ENCODE results near the gene CATSPERD.

The CATSPERD gene

DNA sequence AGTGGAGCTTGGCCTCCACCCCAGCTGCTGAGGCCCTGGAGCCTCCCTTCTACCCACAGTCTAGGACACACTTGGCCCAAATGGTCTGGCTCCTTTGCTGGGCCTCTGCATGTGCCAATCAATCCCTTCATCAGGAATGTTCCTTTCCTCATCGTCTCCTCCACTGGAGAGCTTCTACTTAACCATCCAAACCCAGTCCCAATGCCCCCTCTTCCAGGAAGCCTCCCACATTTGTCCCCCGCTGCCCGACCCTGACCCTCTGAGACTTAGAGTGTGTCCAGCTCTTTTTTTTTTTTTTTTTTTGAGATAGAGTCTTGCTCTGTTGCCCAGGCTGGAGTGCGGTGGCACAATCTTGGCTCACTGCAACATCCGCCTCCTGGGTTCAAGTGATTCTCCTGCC lies 68.0 kb downstream of the CATSPERD start:
- no peak for DNase-seq

GRCh38 chr19:5789351-5789761 lies 68.9 kb downstream of the CATSPERD start:
- no peak for DNase-seq

- DNase-seq, result no peak
Observed at GRCh38 chr19:5789886-5790558, 69.6 kb downstream of the CATSPERD start.

GRCh38 chr19:5790559-5791520 lies 70.4 kb downstream of the CATSPERD start, which contains the start of gene DUS3L:
TSS of gene DUS3L (minus strand) at chr19:5791163. CDS start at chr19:5791141, 22 bp downstream.
- peak; percentile 98 for DNase-seq

DNA sequence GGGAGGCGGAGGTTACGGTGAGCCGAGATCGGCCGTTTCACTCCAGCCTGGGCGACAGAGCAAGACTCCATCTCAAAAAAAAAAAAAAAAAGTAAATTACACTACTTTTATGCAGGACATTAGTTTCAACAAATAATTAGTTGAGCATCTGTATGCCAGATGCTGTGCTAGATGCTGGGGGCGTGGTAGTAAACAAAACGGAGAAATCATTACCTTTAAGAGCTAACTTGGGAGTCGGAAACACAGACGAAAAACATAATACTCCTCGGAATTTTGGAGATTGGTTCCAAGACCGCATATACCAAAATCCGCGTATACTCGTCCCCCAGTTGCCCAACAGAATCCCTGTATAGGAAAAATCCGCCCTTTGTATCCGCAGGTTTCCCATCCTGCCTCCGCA lies 71.8 kb downstream of the CATSPERD start:
- no peak for DNase-seq

DNA sequence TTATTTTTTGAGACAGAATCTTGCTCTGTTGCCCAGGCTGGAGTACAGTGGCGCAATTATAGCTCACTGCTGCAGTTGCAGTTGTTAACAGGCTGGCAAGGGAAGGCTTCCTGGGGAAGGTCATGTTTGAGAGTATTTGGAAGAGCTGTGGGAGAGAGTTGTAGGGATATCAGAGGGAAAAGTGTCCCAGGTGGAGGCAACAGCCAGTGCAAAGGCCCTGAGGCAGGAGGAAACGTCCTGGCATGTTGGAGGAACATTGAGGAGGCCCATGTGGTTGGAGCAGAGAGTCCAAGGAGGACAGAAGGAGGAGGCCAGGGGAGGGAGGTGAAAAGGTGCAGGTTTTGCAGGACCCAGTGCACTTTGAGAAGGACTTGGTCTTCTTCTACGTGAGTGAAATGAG lies 72.8 kb downstream of the CATSPERD start:
- DNase-seq, result no peak

GRCh38 chr19:5795382-5795919 lies 75.0 kb downstream of the CATSPERD start:
- DNase-seq, result no peak

GRCh38 chr19:5798244-5798643 lies 77.8 kb downstream of the CATSPERD start:
- DNase-seq, result no peak

GRCh38 chr19:5799247-5800241 lies 79.1 kb downstream of the CATSPERD start:
- no peak for DNase-seq

- no peak for DNase-seq
Observed at GRCh38 chr19:5800361-5801270, 80.2 kb downstream of the CATSPERD start.

- no peak for DNase-seq
Observed at GRCh38 chr19:5801796-5802619, 81.6 kb downstream of the CATSPERD start.

- no peak for DNase-seq
Observed at GRCh38 chr19:5803441-5803751, 83.0 kb downstream of the CATSPERD start.

DNA sequence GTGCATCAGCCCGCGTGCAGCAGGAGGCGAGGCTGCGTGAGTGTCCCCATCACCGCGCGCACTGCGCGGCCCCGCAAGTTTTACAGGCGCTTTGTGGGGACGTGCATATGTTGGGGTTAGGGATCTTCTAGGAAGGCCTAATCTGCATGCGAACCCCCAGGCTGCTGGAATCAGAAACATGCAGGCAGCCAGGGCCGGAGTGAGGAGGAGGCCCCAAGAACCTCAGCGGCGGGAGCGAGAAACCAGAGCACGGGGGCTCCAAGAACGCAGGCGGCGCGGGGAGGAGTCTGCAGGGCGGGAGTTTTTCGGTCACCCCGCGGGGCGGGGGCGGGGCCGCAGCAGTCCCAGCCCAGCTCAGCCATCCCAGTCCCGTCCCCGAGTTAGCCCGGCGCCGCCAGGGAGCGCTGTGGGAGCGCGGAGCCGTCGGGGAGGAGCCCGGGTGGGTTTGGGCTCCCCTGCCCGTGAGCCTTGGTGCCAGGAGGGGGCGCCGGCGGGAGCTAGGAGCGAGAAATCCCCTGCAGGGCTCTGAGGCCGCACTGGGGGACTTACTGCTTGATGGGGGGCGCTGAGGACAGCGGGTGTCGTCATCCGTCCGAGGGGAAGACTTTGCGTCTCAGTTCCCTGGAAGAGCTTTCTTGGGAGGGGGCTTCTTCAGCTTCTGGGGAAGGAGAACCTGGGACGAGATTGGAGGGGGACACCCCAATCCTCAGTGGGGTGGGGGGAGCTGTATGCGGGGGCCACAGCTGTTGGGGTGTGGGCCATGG lies 83.5 kb downstream of the CATSPERD start:
- DNase-seq, result peak; percentile 97

DNA sequence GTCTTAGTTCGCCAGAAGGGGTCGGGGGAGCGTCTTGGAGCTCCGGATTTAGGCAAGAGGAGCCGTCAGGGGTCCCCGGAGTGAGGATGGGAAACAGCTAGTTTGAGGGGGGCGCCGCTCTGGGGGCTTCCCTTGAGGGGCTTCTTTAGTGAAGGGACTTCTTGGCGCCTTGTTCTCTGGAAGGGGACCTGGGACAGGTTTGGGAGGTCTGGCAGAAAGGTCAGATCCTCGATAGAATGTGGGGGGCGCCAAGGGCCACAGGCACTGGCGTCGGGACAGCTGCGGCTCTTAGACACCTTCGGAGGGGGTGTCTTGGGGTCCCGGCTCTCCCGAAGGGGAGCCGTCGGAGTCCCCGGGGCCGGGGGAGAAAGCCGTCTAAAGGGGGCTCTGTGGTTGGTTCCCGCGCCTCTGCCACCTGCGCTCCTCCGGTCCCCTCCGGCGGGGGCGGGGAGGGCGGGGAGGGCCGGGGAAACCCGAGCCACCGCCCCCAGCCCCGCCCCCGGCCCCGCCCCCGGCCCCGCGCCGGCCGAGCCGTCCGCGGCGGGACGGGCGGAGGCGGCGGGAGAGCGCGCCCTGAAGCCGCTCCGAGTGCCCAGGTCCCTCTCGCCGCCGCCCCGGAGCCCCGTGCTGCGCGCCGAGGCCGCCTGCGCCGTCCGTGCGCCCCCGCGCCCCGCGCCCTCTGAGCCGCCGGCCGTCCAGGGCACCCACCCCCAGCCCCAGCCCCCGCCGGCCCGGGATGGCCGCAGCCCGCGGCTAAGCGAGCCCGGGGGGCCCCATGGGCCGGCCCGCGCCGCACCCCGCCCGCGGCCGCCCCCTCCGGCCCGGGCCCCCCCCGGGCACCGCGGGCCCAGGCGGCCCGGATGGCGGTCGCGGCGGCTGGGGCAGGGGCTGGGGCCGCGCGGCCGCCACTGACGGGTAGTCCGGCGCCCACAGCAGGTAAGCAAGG lies 84.4 kb downstream of the CATSPERD start, which contains the start of gene NRTN:
Gene NRTN, plus strand, starts transcription at position 552 of the 946 bp plus-strand sequence. CDS start 19,099 bp downstream, outside the sequence.
- DNase-seq, result peak; percentile 84

GRCh38 chr19:5805462-5806132 lies 85.2 kb downstream of the CATSPERD start:
- peak; percentile 86 for DNase-seq

DNA sequence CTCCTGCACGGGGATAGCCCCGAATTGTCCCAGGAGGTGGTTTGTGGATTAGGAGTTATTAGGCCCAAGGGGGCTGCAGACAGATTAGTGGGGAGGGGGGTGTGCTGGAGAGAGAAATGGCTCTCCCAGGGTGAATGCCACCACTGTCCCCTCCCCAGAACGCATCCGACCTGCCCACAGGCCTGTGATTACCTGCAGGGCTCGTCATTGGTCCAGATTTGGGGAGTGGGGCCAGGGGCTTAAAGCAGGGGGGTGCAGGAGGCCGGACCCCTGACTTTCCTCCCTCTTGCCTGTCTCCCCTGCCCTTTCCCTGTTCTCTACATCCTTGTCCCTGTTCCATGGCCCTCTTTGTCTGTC lies 85.7 kb downstream of the CATSPERD start:
- DNase-seq, result no peak

- DNase-seq, result no peak
Observed at GRCh38 chr19:5806905-5807304, 86.5 kb downstream of the CATSPERD start.

All from activated effector memory CD4-positive, alpha-beta T cell treated with anti-CD3 and anti-CD28 coated beads, Interleukin-2, amount 50 U/mL, for 16 hours (primary cell).